ENCODE results near the gene ANAPC4. TPM values are rescaled to one million over a fixed set of nuclear protein-coding genes. Genes with fewer than 3 reads are reported as not detected.

ANAPC4 gene
- total RNA-seq, 1 experiment from 2014 or later = 24.7 TPM

- in situ Hi-C loops (cut with HindIII; ENCODE audit: low sequenced_read_pairs) = no loop called here
- DNase-seq (ENCODE audit: low spot score) = peak; percentile 68
These were observed 47.6 kb downstream of the ANAPC4 start for GRCh38 chr4:25424539-25425228.

GRCh38 chr4:25425361-25425760 is 48.3 kb downstream of the ANAPC4 start:
- no peak for DNase-seq (ENCODE audit: low spot score)
- in situ Hi-C loops (cut with HindIII; ENCODE audit: low sequenced_read_pairs) = no loop called here

DNA sequence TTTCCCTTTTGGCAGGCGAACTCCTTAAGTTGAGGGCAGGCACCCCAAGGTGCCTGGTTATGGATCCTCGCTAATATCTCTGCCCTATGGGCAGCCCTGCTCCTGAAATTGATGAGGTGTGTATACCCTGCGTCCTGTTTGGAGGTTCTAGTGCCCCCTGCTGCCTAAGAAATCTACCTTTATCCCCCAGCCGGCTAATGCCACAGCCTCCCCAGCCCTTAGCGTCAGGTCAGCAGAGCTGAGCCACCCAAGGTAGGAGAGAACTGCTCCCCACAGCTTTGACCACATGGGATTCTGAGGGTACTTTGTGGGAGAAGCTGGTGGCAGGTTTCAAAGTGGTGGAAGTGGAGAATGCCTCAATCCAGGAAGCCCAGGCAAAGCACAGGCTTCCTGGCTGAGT is 50.8 kb downstream of the ANAPC4 start:
- DNase-seq (ENCODE audit: low spot score) = no peak
- in situ Hi-C loops (cut with HindIII; ENCODE audit: low sequenced_read_pairs) = no loop called here

- DNase-seq (ENCODE audit: low spot score) = no peak
- in situ Hi-C loops (cut with HindIII; ENCODE audit: low sequenced_read_pairs) = no loop called here
These were observed 53.6 kb downstream of the ANAPC4 start for GRCh38 chr4:25430630-25431029.

- no peak for DNase-seq (ENCODE audit: low spot score)
- in situ Hi-C loops (cut with HindIII; ENCODE audit: low sequenced_read_pairs) = no loop called here
These were observed 57.1 kb downstream of the ANAPC4 start for GRCh38 chr4:25433966-25434827.

- DNase-seq (ENCODE audit: low spot score) = no peak
- in situ Hi-C loops (cut with HindIII; ENCODE audit: low sequenced_read_pairs) = no loop called here
These were observed 60.9 kb downstream of the ANAPC4 start for GRCh38 chr4:25437926-25438325.

DNA sequence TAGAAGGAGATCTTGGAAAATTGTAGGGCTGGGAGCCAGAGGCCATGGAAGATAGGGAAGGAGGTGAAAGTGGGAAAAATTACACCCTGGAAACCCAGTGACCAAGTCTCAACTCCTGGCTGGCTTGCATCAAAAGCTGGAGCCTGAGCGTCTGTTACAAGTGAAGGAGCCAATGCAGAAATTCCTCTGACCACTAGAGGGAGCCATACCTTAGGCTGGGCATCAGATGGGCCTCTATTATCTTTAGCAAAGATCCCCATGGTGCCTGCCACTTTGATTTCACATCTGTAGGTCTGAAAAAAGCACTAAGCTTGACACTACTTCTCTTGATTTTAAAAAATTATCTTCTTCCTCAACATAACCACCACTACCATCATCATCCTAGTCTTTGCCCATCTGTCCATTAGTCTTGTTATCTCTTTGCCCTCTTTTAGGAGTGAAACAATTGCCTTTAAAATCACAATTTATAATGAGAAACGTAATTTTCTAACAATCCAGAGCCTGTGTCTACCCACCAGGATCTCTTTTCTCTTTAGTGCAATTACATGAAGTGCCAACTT is 62.9 kb downstream of the ANAPC4 start:
- in situ Hi-C loops (cut with HindIII; ENCODE audit: low sequenced_read_pairs) = no loop called here
- DNase-seq (ENCODE audit: low spot score) = peak; percentile 81

DNA sequence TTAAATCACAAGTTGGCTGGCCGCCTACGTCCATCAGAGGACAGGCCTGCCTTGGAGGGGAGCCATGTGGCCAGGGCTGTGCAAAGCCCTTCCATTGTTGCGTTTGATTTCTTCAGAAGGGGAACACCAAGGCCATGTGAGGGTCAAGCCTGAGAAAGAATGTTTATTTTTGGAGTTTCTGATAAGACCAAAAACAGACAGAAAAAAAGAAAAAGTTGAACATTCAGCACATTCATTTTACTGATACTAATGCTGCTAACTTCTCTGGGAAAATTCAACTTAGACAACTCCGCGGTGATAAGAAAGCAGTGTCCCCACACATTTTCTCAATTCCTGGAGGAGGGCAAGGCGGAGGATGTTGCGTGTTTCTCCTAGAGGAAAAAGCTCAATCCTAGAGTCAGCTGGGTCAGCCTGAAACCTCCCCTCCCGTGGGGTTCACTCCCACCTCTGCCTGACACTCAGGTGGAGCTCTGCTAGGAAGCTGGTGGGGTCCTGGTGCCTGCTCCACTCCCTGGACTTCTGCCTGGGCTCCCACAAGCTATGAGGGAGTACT is 63.5 kb downstream of the ANAPC4 start:
- in situ Hi-C loops (cut with HindIII; ENCODE audit: low sequenced_read_pairs) = no loop called here
- peak; percentile 67 for DNase-seq (ENCODE audit: low spot score)

DNA sequence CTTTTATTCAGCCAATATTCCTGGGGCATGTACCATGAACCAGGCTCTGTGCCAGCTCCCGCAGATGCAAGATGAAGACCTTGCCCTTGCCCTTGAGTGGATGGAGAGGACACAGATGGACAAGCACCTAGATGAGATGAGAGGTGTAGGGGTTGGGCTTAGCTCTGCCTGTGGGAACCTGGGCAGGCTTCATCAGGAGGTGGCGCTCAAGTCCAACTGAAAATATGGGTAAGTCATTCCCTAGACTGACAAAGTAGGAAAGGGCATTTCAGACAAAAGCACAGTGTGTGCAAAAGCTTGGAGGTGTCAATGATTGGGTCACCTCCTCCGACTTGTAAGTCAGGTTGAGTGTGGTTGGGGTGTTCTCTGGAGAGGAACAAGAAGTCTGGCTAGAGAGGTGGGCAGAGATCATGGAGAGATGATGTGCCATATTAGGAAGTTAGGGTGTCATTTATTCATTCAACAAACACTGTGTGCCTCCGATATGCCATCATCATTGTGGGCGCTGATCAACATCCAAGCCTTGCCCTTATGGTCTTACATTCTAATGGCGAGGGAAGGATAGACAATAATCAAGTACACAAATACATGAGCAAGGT is 64.6 kb downstream of the ANAPC4 start:
- in situ Hi-C loops (cut with HindIII; ENCODE audit: low sequenced_read_pairs) = no loop called here
- DNase-seq (ENCODE audit: low spot score) = peak; percentile 89

GRCh38 chr4:25442863-25443307 is 65.8 kb downstream of the ANAPC4 start:
- in situ Hi-C loops (cut with HindIII; ENCODE audit: low sequenced_read_pairs) = no loop called here
- DNase-seq (ENCODE audit: low spot score) = no peak

DNA sequence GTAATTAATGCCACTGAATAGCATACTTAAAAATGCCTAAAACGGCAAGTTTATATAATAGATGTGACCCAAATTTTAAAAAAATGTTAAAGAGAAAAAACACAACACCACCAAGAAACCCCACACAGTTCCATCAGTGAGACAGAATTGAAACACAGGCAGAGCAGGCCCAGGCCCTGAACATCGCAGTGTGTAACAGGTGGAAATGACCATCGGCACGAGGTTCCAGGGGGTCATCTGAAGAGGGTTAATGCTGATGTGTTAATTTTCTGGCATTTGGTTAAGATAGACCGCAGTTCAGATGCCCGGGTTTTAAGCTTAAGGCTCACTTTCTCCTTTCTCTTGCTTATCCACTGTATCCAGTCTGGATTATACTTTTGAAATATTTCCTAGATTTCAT is 66.8 kb downstream of the ANAPC4 start:
- in situ Hi-C loops (cut with HindIII; ENCODE audit: low sequenced_read_pairs) = no loop called here
- DNase-seq (ENCODE audit: low spot score) = no peak

- DNase-seq (ENCODE audit: low spot score) = no peak
These were observed 69.5 kb downstream of the ANAPC4 start for GRCh38 chr4:25446611-25447010.

GRCh38 chr4:25448379-25449109 is 71.5 kb downstream of the ANAPC4 start:
- in situ Hi-C loops (cut with HindIII; ENCODE audit: low sequenced_read_pairs) = no loop called here
- no peak for DNase-seq (ENCODE audit: low spot score)

More at GRCh38 chr4:25446611-25447010, 69.5 kb downstream of the ANAPC4 start:
- in situ Hi-C loops (cut with HindIII; ENCODE audit: low sequenced_read_pairs) = no loop called here

DNA sequence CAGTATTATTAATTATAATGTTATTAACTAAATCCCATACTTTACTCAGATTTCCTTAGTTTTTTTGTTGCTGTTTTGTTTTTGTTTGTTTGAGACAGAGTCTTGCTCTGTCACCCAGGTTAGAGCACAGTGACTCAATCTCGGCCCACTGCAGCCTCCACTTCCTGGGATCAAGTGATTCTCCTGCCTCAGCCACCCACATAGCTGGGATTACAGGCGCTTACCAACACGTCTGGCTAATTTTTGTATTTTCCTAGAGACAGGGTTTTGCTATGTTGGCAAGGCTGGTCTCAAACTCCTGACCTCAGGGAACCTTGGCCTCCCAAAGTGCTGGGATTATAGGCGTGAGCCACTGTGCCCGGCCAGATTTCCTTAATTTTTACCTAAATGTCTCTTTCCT is 72.2 kb downstream of the ANAPC4 start:
- no peak for DNase-seq (ENCODE audit: low spot score)
- in situ Hi-C loops (cut with HindIII; ENCODE audit: low sequenced_read_pairs) = no loop called here

GRCh38 chr4:25449688-25450087 is 72.6 kb downstream of the ANAPC4 start:
- DNase-seq (ENCODE audit: low spot score) = no peak
- in situ Hi-C loops (cut with HindIII; ENCODE audit: low sequenced_read_pairs) = no loop called here

- in situ Hi-C loops (cut with HindIII; ENCODE audit: low sequenced_read_pairs) = no loop called here
- DNase-seq (ENCODE audit: low spot score) = no peak
These were observed 73.4 kb downstream of the ANAPC4 start for GRCh38 chr4:25450491-25450901.

DNA sequence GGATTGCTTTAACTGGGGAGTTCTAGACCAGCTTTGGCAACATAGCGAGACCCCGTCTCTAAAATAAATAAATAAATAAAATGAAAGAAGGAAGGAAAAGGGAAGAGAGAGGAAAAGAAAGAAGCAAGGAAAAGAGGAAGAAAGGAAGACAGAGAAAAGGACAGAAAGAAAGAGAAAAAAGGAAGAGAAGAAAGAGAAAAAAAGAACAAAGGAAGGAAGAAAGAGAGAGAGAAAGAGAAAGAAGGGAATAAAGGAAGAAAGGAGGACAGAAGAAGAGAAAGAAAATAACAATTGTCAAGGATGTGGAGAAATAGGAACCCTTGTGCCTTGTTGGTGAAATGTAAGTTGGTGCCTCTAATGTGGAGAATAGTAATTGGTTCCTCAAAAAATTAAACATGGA is 74.6 kb downstream of the ANAPC4 start:
- in situ Hi-C loops (cut with HindIII; ENCODE audit: low sequenced_read_pairs) = no loop called here
- no peak for DNase-seq (ENCODE audit: low spot score)

DNA sequence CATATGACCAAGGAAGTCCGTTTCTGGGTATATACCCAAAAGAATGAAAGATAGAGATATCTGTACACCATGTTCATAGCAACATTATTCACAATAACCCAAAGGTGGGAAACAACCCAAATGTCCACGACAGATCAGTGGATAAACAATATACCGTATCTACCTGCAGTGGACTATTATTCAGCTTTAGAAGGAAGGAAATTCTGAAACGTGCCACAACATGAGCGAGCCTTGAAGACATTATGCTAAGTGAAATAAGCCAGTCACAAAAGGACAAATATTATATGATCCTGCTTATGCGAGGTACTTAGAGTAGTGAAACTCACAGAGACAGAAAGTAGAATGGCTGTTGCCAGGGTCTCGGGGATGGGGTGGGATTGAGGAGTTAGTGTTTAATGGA is 75.0 kb downstream of the ANAPC4 start:
- DNase-seq (ENCODE audit: low spot score) = no peak
- in situ Hi-C loops (cut with HindIII; ENCODE audit: low sequenced_read_pairs) = no loop called here

DNA sequence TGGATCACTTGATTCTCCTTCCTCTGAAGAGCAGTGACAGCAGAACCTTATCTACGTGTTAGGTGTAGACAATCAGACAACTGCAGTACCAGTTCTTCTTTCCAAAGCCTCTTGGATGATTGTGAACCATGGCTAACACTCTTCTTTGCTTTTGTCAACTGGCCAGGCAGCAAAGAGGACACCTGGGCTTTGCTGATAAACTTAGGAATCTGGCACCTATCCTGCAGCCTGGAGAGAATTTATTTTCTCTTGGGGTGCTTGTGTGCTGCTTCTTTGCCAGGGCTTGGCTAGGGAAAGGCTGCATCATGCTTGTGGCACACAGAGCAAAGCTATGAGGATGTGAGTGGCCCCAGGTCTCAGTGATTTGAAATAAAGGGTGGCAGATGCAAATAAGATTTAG is 77.4 kb downstream of the ANAPC4 start:
- in situ Hi-C loops (cut with HindIII; ENCODE audit: low sequenced_read_pairs) = no loop called here
- DNase-seq (ENCODE audit: low spot score) = peak; percentile 75

All from G401 (cell line).